GM19395 (cell line): Measurements from ENCODE around the gene FAIM.
"Not testable (repeated sequence)": the region's sequence is repeated elsewhere in the genome, so short reads cannot be mapped to it uniquely, and the experiment has no call there.

Source experiments
- ATAC-seq: cut with Tn5 transposase; IDR thresholded peaks from one replicate; pipeline ENCODE4 v1.9.1; 2021; ENCODE audit warnings: mild to moderate bottlenecking, moderate library complexity; ENCODE audit not compliant: unreplicated experiment

FAIM gene

GRCh38 chr3:138675393-138675792 is 66.8 kb downstream of the FAIM start:
- ATAC-seq: no peak

- no peak for ATAC-seq
Measured at GRCh38 chr3:138678086-138678485, 69.5 kb downstream of the FAIM start.

- ATAC-seq: no peak
Measured at GRCh38 chr3:138678874-138679392, 70.4 kb downstream of the FAIM start.

GRCh38 chr3:138680974-138681373 is 72.4 kb downstream of the FAIM start:
- ATAC-seq: not testable (repeated sequence)

- ATAC-seq: no peak
Measured at GRCh38 chr3:138681463-138682220, 73.1 kb downstream of the FAIM start.

- no peak for ATAC-seq
Measured at GRCh38 chr3:138682648-138683047, 74.1 kb downstream of the FAIM start.
